Activated CD4-positive, CD25-positive, alpha-beta regulatory T cell (primary cell): ENCODE results near the gene ATP2B3.

Source experiments
- DNase-seq, 4 experiments: peaks; one replicate each; lab custom pipeline; 2025; lab: John Stamatoyannopoulos, UW

Gene ATP2B3

GRCh38 chrX:153488231-153488914 lies 29.1 kb upstream of the ATP2B3 start:
- no peak for DNase-seq

DNA sequence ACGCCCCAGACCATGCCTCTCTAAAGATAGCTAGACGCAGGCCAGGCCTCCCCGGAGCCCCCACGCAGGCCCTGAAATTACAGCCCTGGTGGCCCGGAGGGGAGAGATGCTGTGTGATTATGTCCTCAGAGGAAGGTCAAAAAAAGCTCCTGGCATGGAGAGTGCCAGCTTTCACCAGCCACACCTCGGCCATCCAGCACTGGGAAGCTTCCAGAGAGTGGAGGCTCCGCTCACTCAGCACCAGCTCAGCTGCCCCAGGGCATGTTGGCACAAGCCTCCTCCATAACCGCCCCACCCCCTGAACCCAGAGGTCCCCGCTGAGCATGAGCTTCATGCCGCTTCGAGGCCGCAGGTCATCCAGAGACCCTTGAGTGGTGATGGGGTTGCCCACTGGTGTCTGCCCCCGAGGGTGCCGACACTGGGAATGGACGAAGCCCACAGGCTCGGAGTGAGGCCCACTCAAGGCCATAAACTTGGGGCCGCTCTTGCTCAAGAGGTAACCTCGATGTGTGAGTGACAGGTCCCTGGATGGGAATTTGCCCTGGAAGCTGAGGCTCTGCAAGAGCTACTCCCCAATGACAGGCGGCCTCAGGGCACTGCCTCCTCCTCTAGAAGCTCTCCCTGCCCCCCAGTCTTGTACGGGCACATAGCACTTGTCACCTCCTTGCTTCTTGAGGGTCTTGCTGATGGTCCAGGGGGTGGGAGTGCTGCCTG lies 27.1 kb upstream of the ATP2B3 start:
- no peak for DNase-seq

DNA sequence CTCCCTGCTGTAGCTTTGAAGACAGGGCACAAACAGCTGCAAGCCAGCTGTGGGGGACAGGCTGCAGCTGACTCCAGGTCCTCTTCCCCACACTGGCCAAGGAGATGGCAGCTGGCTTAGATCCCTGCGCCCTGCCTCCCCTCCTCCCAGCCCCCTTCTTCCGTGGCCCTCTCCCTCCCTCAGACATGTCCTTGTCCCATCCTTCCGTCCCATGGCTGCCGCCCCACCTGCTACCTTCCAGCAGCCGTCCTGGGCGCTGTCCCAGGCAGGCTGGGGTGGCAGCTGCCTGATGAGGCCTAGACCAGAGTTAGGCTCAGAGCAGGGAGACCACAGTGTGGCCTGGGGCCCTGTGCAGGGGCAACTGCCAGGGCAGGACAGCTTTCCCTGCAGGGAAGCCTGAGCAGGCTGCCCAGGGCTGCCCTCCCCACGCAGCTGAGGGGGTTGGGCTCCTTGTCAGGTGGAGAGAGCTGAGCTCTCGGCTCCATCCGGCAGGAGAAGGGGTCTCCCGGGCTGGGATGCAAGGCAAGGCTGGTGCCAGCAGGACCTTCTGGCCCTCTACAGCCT lies 26.0 kb upstream of the ATP2B3 start:
- no peak for DNase-seq

- no peak for DNase-seq
These were observed 25.5 kb upstream of the ATP2B3 start for GRCh38 chrX:153491918-153492317.

GRCh38 chrX:153492543-153492942 lies 24.9 kb upstream of the ATP2B3 start:
- no peak for DNase-seq

GRCh38 chrX:153493085-153493484 lies 24.4 kb upstream of the ATP2B3 start:
- DNase-seq, result no peak

GRCh38 chrX:153494061-153494460 lies 23.4 kb upstream of the ATP2B3 start:
- no peak for DNase-seq

GRCh38 chrX:153494541-153495361 lies 22.7 kb upstream of the ATP2B3 start, which contains the start of gene BGN:
Gene BGN (plus strand): TSS chrX:153494980. CDS start chrX:153504632, 9,652 bp downstream.
- DNase-seq, result no peak

GRCh38 chrX:153495362-153495751 lies 22.1 kb upstream of the ATP2B3 start:
- no peak for DNase-seq

- no peak for DNase-seq
These were observed 21.4 kb upstream of the ATP2B3 start for GRCh38 chrX:153495903-153496589.

- no peak for DNase-seq
These were observed 20.9 kb upstream of the ATP2B3 start for GRCh38 chrX:153496590-153496959.

DNA sequence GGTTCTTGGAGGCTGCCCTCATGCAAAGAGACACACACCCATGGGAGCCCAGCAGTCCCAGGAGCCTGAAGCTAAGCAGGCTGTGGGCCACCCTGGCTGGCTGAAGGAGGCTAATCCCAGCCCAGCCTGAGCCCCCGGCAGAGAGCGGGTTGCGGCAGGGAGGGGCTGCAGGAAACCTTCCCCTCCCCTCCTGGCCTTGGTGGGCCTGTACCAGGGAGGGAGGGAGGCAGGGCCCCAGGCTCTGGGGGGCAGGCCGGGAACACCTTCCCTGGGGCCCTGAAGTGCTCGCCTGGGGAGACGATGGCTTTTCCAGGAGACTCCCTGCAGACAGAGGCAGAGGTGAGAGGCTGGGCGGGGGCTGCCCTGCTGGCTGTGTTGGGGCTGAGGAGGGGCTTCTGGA lies 19.0 kb upstream of the ATP2B3 start:
- no peak for DNase-seq

- DNase-seq, result no peak
These were observed 18.1 kb upstream of the ATP2B3 start for GRCh38 chrX:153499341-153499740.

DNA sequence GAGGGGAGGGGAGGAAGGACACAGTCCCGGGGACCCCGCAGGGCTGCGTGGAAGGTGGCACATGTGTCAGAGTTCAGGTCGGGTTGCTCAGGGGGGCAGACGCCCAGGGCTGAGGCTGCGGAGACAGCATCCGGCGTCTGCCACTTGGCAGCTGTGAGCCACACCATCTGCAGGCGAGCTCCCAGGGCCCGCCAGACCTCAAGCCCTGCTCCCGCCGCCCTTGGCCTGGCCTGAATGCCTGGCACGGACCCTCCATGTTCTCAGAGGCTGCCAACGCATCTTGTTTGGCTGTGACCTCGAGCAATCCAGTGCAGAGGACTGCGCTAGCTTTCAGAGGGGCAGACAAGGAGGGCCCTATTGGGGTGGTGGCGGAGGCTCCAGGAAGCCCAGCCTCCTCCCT lies 17.6 kb upstream of the ATP2B3 start:
- no peak for DNase-seq

GRCh38 chrX:153500676-153501280 lies 16.7 kb upstream of the ATP2B3 start:
- DNase-seq, result no peak

GRCh38 chrX:153501530-153501929 lies 15.9 kb upstream of the ATP2B3 start:
- no peak for DNase-seq

- DNase-seq, result no peak
These were observed 15.3 kb upstream of the ATP2B3 start for GRCh38 chrX:153502131-153502530.

DNA sequence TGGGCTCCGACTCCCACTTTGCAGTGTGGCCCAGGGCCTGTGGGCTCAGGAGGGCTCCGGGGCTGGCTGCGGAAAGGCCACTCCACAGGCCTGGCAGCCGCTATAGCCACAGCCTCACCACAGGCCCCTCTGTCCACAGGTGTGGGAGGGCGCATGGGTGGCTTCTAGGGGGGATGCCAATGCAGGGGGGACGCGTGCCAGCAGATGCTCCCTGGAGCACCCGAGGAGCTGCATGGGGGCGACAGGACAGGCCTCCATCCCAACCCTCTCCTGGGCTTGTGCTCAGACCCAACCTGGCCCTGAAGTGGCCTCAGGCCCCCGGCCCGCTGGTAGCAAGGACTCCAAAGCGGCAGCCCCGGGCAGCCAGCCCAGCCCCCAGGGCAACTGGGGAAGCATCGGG lies 14.6 kb upstream of the ATP2B3 start:
- no peak for DNase-seq

DNA sequence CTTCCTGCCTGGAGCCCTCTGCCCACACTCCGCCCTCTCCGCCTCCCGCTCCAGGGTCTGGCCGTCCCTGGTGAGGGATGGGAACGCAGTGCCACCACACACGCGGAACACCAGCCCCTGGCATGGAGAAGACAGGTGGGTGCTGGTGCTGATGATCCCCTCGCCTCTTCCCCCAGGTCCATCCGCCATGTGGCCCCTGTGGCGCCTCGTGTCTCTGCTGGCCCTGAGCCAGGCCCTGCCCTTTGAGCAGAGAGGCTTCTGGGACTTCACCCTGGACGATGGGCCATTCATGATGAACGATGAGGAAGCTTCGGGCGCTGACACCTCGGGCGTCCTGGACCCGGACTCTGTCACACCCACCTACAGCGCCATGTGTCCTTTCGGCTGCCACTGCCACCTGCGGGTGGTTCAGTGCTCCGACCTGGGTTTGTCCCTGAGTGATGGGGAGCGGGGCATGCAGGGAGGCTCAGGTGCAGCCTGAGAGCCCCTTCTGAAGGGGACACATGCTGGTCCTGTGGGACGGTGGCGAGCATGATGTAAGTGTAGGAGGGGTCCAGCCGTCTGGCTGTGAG lies 12.9 kb upstream of the ATP2B3 start:
- no peak for DNase-seq

GRCh38 chrX:153505361-153505760 lies 12.1 kb upstream of the ATP2B3 start:
- DNase-seq, result no peak
